ENCODE measurements around the gene TMEM225B.

The TMEM225B gene

GRCh38 chr7:99623091-99623693 is 25.1 kb downstream of the TMEM225B start:
- TF ChIP-seq CTCF (IDR thresholded peaks at IDR 0.05; ENCODE audit: control insufficient read depth, extremely low read depth, insufficient read depth), result no peak
- H3K4me3 ChIP-seq (ENCODE audit: low read depth, low read length), result no peak overlapping the region

GRCh38 chr7:99623702-99624447 is 25.8 kb downstream of the TMEM225B start:
- DNase-seq (ENCODE audit: low read depth), result no peak

More at GRCh38 chr7:99623091-99623693, 25.1 kb downstream of the TMEM225B start:
- no peak for DNase-seq (ENCODE audit: low read depth)

GRCh38 chr7:99624484-99624883 is 26.4 kb downstream of the TMEM225B start:
- no peak for DNase-seq (ENCODE audit: low read depth)
- TF ChIP-seq CTCF (IDR thresholded peaks at IDR 0.05; ENCODE audit: control insufficient read depth, extremely low read depth, insufficient read depth), result no peak
- no peak overlapping the region for H3K4me3 ChIP-seq (ENCODE audit: low read depth, low read length)

More at GRCh38 chr7:99623702-99624447, 25.8 kb downstream of the TMEM225B start:
- no peak for TF ChIP-seq CTCF (IDR thresholded peaks at IDR 0.05; ENCODE audit: control insufficient read depth, extremely low read depth, insufficient read depth)
- no peak overlapping the region for H3K4me3 ChIP-seq (ENCODE audit: low read depth, low read length)

- no peak overlapping the region for H3K4me3 ChIP-seq (ENCODE audit: low read depth, low read length)
- DNase-seq (ENCODE audit: low read depth), result no peak
- no peak for TF ChIP-seq CTCF (IDR thresholded peaks at IDR 0.05; ENCODE audit: control insufficient read depth, extremely low read depth, insufficient read depth)
These were observed 27.3 kb downstream of the TMEM225B start for GRCh38 chr7:99625321-99625720.

GRCh38 chr7:99625961-99626360 is 27.9 kb downstream of the TMEM225B start:
- H3K4me3 ChIP-seq (ENCODE audit: low read depth, low read length), result no peak overlapping the region
- DNase-seq (ENCODE audit: low read depth), result no peak
- TF ChIP-seq CTCF (IDR thresholded peaks at IDR 0.05; ENCODE audit: control insufficient read depth, extremely low read depth, insufficient read depth), result no peak

- no peak for DNase-seq (ENCODE audit: low read depth)
- TF ChIP-seq CTCF (IDR thresholded peaks at IDR 0.05; ENCODE audit: control insufficient read depth, extremely low read depth, insufficient read depth), result no peak
- no peak overlapping the region for H3K4me3 ChIP-seq (ENCODE audit: low read depth, low read length)
These were observed 28.6 kb downstream of the TMEM225B start for GRCh38 chr7:99626661-99627060.

Measured in LNCaP clone FGC (cell line).